ENCODE measurements around the gene DCP1B.

DNA sequence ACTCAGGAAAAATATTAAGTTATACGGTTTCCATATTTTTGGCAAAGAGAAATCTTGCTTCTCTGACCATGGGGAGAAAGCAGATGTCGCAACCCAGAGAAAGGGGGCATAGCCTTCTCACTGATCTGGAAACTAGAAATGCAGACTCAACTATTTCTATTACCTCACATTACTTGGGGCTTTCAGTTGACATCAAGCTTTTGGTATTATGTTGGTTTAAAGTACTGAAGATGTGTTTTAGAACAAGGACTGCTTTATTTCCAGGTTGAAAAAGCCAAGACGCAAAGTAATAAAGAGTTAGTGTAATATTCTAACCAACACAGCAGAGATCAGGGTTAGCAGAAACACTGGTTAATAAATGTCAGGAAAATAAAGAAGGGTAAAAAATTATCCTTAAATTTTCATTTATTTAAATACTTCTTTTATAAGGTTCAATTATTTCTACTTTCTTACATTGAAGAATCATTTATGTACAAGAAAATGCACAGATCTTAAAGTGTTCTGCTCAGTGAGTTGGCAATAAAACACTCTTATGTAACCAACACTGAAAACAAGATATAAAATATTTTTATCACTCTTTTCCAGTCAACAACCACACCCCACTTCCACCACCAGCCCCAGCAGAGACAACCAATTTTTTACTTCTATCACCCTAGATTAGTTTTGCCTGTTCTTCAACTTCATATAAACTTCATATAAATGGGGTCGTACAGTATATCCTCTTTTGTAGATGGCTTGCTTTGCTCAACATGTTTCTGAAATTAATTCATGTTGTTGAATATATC lies 26.0 kb downstream of the DCP1B start:
- TF ChIP-seq, protein P1, sequence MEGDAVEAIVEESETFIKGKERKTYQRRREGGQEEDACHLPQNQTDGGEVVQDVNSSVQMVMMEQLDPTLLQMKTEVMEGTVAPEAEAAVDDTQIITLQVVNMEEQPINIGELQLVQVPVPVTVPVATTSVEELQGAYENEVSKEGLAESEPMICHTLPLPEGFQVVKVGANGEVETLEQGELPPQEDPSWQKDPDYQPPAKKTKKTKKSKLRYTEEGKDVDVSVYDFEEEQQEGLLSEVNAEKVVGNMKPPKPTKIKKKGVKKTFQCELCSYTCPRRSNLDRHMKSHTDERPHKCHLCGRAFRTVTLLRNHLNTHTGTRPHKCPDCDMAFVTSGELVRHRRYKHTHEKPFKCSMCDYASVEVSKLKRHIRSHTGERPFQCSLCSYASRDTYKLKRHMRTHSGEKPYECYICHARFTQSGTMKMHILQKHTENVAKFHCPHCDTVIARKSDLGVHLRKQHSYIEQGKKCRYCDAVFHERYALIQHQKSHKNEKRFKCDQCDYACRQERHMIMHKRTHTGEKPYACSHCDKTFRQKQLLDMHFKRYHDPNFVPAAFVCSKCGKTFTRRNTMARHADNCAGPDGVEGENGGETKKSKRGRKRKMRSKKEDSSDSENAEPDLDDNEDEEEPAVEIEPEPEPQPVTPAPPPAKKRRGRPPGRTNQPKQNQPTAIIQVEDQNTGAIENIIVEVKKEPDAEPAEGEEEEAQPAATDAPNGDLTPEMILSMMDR (IDR thresholded peaks at IDR 0.05), result no peak
- TF ChIP-seq POLR2A (IDR thresholded peaks at IDR 0.05), result no peak
